Suppressor macrophage treated with lipopolysaccharide for 4 hours (primary cell): ENCODE data around the gene RCVRN.

Experiments used
- DNase-seq: peaks from one replicate; pipeline ENCODE4 v3.0.0-alpha.2; 2020

The RCVRN gene

GRCh38 chr17:9894231-9894630 is 10.8 kb downstream of the RCVRN start:
- no peak for DNase-seq

- DNase-seq, result no peak
Observed at GRCh38 chr17:9893411-9894012, 11.6 kb downstream of the RCVRN start.

- DNase-seq, result peak; percentile 60
Observed at GRCh38 chr17:9890124-9890523, 14.9 kb downstream of the RCVRN start.

GRCh38 chr17:9887508-9887907 is 17.6 kb downstream of the RCVRN start:
- DNase-seq, result no peak

- DNase-seq, result peak; percentile 66
Observed at GRCh38 chr17:9886141-9886930, 18.7 kb downstream of the RCVRN start.

- no peak for DNase-seq
Observed at GRCh38 chr17:9883451-9883850, 21.6 kb downstream of the RCVRN start.

GRCh38 chr17:9880582-9880999 is 24.5 kb downstream of the RCVRN start:
- DNase-seq, result peak; percentile 91

GRCh38 chr17:9878786-9879525 is 26.1 kb downstream of the RCVRN start:
- peak; percentile 79 for DNase-seq

- peak; percentile 19 for DNase-seq
Observed at GRCh38 chr17:9878356-9878755, 26.7 kb downstream of the RCVRN start.

GRCh38 chr17:9875441-9875840 is 29.6 kb downstream of the RCVRN start:
- DNase-seq, result peak; percentile 16

GRCh38 chr17:9874722-9875121 is 30.3 kb downstream of the RCVRN start:
- DNase-seq, result no peak

GRCh38 chr17:9872852-9873251 is 32.2 kb downstream of the RCVRN start:
- no peak for DNase-seq

- no peak for DNase-seq
Observed at GRCh38 chr17:9868552-9868951, 36.5 kb downstream of the RCVRN start.

GRCh38 chr17:9865586-9865985 is 39.5 kb downstream of the RCVRN start:
- peak; percentile 47 for DNase-seq

GRCh38 chr17:9862949-9863348 is 42.1 kb downstream of the RCVRN start:
- no peak for DNase-seq

GRCh38 chr17:9862220-9862619 is 42.9 kb downstream of the RCVRN start:
- no peak for DNase-seq

- DNase-seq, result no peak
Observed at GRCh38 chr17:9860851-9861250, 44.2 kb downstream of the RCVRN start.

GRCh38 chr17:9859781-9860180 is 45.3 kb downstream of the RCVRN start:
- no peak for DNase-seq

- peak; percentile 26 for DNase-seq
Observed at GRCh38 chr17:9855036-9855435, 50.0 kb downstream of the RCVRN start.

- DNase-seq, result no peak
Observed at GRCh38 chr17:9854255-9854654, 50.8 kb downstream of the RCVRN start.

GRCh38 chr17:9850151-9850550 is 54.9 kb downstream of the RCVRN start:
- no peak for DNase-seq
